ENCODE data around the gene GLTP.

The GLTP gene

GRCh38 chr12:109871668-109872314, 8.6 kb downstream of the GLTP start:
- no peak; the same call in 2 of the 3 replicates for ATAC-seq
- TF ChIP-seq ARNTL (CRISPR knock-in tag; IDR thresholded peaks at IDR 0.05; ENCODE audit: borderline replicate concordance, low read depth), result no peak
- TF ChIP-seq, protein P1, sequence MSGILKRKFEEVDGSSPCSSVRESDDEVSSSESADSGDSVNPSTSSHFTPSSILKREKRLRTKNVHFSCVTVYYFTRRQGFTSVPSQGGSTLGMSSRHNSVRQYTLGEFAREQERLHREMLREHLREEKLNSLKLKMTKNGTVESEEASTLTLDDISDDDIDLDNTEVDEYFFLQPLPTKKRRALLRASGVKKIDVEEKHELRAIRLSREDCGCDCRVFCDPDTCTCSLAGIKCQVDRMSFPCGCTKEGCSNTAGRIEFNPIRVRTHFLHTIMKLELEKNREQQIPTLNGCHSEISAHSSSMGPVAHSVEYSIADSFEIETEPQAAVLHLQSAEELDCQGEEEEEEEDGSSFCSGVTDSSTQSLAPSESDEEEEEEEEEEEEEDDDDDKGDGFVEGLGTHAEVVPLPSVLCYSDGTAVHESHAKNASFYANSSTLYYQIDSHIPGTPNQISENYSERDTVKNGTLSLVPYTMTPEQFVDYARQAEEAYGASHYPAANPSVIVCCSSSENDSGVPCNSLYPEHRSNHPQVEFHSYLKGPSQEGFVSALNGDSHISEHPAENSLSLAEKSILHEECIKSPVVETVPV (CRISPR knock-in tag; IDR thresholded peaks at IDR 0.05), result no peak
- TF ChIP-seq ZFP30 (CRISPR knock-in tag; IDR thresholded peaks at IDR 0.05), result no peak
- TF ChIP-seq, protein P2, sequence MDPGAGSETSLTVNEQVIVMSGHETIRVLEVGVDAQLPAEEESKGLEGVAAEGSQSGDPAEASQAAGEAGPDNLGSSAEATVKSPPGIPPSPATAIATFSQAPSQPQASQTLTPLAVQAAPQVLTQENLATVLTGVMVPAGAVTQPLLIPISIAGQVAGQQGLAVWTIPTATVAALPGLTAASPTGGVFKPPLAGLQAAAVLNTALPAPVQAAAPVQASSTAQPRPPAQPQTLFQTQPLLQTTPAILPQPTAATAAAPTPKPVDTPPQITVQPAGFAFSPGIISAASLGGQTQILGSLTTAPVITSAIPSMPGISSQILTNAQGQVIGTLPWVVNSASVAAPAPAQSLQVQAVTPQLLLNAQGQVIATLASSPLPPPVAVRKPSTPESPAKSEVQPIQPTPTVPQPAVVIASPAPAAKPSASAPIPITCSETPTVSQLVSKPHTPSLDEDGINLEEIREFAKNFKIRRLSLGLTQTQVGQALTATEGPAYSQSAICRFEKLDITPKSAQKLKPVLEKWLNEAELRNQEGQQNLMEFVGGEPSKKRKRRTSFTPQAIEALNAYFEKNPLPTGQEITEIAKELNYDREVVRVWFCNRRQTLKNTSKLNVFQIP (CRISPR knock-in tag; IDR thresholded peaks at IDR 0.05; ENCODE audit: borderline replicate concordance, low read depth), result no peak
- no peak for TF ChIP-seq GLIS3 (CRISPR knock-in tag; IDR thresholded peaks at IDR 0.05)
- TF ChIP-seq CREB5 (CRISPR knock-in tag; IDR thresholded peaks at IDR 0.05; ENCODE audit: low read depth), result no peak
- TF ChIP-seq CSDC2 (CRISPR knock-in tag; IDR thresholded peaks at IDR 0.05), result no peak
- no peak for TF ChIP-seq TSHZ2 (CRISPR knock-in tag; IDR thresholded peaks at IDR 0.05)
- TF ChIP-seq, protein P3, sequence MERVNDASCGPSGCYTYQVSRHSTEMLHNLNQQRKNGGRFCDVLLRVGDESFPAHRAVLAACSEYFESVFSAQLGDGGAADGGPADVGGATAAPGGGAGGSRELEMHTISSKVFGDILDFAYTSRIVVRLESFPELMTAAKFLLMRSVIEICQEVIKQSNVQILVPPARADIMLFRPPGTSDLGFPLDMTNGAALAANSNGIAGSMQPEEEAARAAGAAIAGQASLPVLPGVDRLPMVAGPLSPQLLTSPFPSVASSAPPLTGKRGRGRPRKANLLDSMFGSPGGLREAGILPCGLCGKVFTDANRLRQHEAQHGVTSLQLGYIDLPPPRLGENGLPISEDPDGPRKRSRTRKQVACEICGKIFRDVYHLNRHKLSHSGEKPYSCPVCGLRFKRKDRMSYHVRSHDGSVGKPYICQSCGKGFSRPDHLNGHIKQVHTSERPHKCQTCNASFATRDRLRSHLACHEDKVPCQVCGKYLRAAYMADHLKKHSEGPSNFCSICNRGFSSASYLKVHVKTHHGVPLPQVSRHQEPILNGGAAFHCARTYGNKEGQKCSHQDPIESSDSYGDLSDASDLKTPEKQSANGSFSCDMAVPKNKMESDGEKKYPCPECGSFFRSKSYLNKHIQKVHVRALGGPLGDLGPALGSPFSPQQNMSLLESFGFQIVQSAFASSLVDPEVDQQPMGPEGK (CRISPR knock-in tag; IDR thresholded peaks at IDR 0.05; ENCODE audit: borderline replicate concordance), result no peak
- TF ChIP-seq ESRRG (CRISPR knock-in tag; IDR thresholded peaks at IDR 0.05), result no peak
- no peak for TF ChIP-seq ZNF565 (CRISPR knock-in tag; conservative IDR thresholded peaks at IDR 0.05; ENCODE audit: low read depth)
- TF ChIP-seq ISL1 (CRISPR knock-in tag; IDR thresholded peaks at IDR 0.05), result no peak
- no peak for TF ChIP-seq ZC3H10 (CRISPR knock-in tag; IDR thresholded peaks at IDR 0.05)
- no peak for TF ChIP-seq OSR1 (CRISPR knock-in tag; IDR thresholded peaks at IDR 0.05)
- TF ChIP-seq ZFP3 (CRISPR knock-in tag; IDR thresholded peaks at IDR 0.05), result no peak
- TF ChIP-seq BACH2 (CRISPR knock-in tag; IDR thresholded peaks at IDR 0.05; ENCODE audit: borderline replicate concordance), result no peak
- TF ChIP-seq ZNF70 (CRISPR knock-in tag; IDR thresholded peaks at IDR 0.05), result no peak
- no peak for TF ChIP-seq RARB (CRISPR knock-in tag; IDR thresholded peaks at IDR 0.05)

- peak; percentile 20; the same call in 2 of the 3 replicates for ATAC-seq
- no peak for TF ChIP-seq ZFP30 (CRISPR knock-in tag; IDR thresholded peaks at IDR 0.05)
- TF ChIP-seq, protein P3 (CRISPR knock-in tag; IDR thresholded peaks at IDR 0.05; ENCODE audit: borderline replicate concordance), result no peak
- TF ChIP-seq GLIS3 (CRISPR knock-in tag; IDR thresholded peaks at IDR 0.05), result no peak
- no peak for TF ChIP-seq CREB5 (CRISPR knock-in tag; IDR thresholded peaks at IDR 0.05; ENCODE audit: low read depth)
- TF ChIP-seq, protein P2 (CRISPR knock-in tag; IDR thresholded peaks at IDR 0.05; ENCODE audit: borderline replicate concordance, low read depth), result no peak
- TF ChIP-seq ARNTL (CRISPR knock-in tag; IDR thresholded peaks at IDR 0.05; ENCODE audit: borderline replicate concordance, low read depth), result no peak
- TF ChIP-seq ZNF8 (CRISPR knock-in tag; IDR thresholded peaks at IDR 0.05), result no peak
- TF ChIP-seq TCF4 (CRISPR knock-in tag; IDR thresholded peaks at IDR 0.05; ENCODE audit: borderline replicate concordance), result no peak
- TF ChIP-seq, protein P1 (CRISPR knock-in tag; IDR thresholded peaks at IDR 0.05), result no peak
- no peak for TF ChIP-seq TOX (CRISPR knock-in tag; IDR thresholded peaks at IDR 0.05; ENCODE audit: borderline replicate concordance)
- TF ChIP-seq ZC3H10 (CRISPR knock-in tag; IDR thresholded peaks at IDR 0.05), result no peak
- no peak for TF ChIP-seq BACH2 (CRISPR knock-in tag; IDR thresholded peaks at IDR 0.05; ENCODE audit: borderline replicate concordance)
- TF ChIP-seq ZNF70 (CRISPR knock-in tag; IDR thresholded peaks at IDR 0.05), result no peak
- no peak for TF ChIP-seq PPARA (CRISPR knock-in tag; IDR thresholded peaks at IDR 0.05; ENCODE audit: borderline replicate concordance)
- TF ChIP-seq ZNF565 (CRISPR knock-in tag; conservative IDR thresholded peaks at IDR 0.05; ENCODE audit: low read depth), result no peak
- no peak for TF ChIP-seq OSR1 (CRISPR knock-in tag; IDR thresholded peaks at IDR 0.05)
Observed at GRCh38 chr12:109870648-109871047, 9.7 kb downstream of the GLTP start.

Measured in SK-N-SH treated with all-trans-retinoic acid at 6 μM for 48 hours (cell line).